Mononuclear cell (primary cell): ENCODE data around the gene CTSW. TPM values are rescaled to one million over a fixed set of nuclear protein-coding genes. Genes with fewer than 3 reads are reported as not detected.
"Not testable (repeated sequence)": the region's sequence is repeated elsewhere in the genome, so short reads cannot be mapped to it uniquely, and the experiment has no call there.

Source experiments
- H3K27me3 ChIP-seq: 2 replicates; pipeline ENCODE4 v1.6.0; 2011; ENCODE audit warnings: low read length, control low read depth; ENCODE audit not compliant: insufficient read depth
- H3K4me1 ChIP-seq: 2 replicates; pipeline ENCODE4 v1.5.1; 2011; ENCODE audit warnings: mild to moderate bottlenecking, low read length, control low read depth; ENCODE audit not compliant: insufficient read depth
- H3K4me3 ChIP-seq: 2 replicates; pipeline ENCODE4 v1.5.1; 2011; ENCODE audit warnings: mild to moderate bottlenecking, low read length, moderate library complexity
- H3K9me3 ChIP-seq: 2 replicates; pipeline ENCODE4 v1.5.1; 2011; ENCODE audit warnings: low read depth, mild to moderate bottlenecking, control low read depth, low read length
- total RNA-seq: library from RNA; depleted of rRNA; stranded (reverse); fragments of >200 nt; gene quantifications from one replicate; pipeline ENCODE4 v1.2.3, GENCODE V29; 2012

CTSW gene
- total RNA-seq, result 130 TPM

GRCh38 chr11:65879617-65880016 is at the start of gene CTSW:
Gene CTSW, plus strand, starts transcription at chr11:65879837. Its CDS starts 18 bp downstream, at chr11:65879855.
- Histone ChIP-seq H3K4me1 (peaks cover 26% of the 10 kb centered on the region), H3K9me3 (no peaks in the 10 kb centered on the region), H3K4me3 (peak within 1 kb of the TSS; percentile 18), H3K27me3 (no peaks in the 10 kb centered on the region)

- H3K4me1 ChIP-seq, result peaks cover 19% of the 10 kb centered on the region
- H3K9me3 ChIP-seq, H3K4me3 ChIP-seq, H3K27me3 ChIP-seq: not testable (repeated sequence)
Measured at GRCh38 chr11:65832231-65832630, 47.4 kb upstream of the CTSW start.

DNA sequence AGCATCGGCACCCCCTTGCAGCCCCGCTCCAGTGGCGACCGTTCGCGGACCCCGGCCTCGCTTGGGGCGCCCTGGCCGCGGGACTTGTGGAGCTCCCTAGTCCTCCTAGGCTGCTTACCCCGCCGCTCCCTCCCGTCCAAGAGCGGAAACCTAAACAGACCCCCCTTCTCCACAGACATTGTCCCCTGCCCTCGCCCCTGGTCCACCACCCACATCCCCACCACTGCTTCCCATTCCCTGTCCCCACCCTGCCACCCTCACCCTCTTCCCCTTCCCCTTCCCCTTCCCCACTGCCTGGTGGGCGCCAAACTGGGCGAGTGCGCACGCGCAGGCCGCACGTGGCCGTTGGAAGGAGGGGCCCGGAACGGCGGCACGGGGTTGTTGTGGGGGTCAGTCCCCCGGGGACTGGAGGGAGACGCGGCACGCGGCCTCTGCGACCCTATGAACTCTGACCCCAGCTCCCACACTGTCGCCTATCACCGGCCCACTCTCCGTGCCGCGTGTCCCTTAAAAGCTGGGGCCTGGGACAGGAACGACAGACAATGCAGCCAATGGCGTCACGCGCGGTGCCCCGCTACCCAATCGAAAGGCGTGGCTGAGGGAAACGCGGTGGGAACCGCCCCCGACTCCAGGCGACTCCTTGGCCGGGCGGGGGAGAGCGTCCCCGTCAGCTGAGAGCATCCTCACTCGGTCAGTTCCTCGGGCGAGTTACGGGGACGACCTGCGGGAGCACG is 46.2 kb upstream of the CTSW start, which contains the start of gene SNX32:
Gene SNX32 (plus strand): TSS at position 667 of the 734 bp plus-strand sequence. CDS start 103 bp downstream, outside the sequence.
- Histone ChIP-seq H3K4me1 (peaks cover 19% of the 10 kb centered on the region), H3K27me3 (no peaks in the 10 kb centered on the region), H3K4me3 (peak within 1 kb of the TSS; percentile 54), H3K9me3 (no peaks in the 10 kb centered on the region)

DNA sequence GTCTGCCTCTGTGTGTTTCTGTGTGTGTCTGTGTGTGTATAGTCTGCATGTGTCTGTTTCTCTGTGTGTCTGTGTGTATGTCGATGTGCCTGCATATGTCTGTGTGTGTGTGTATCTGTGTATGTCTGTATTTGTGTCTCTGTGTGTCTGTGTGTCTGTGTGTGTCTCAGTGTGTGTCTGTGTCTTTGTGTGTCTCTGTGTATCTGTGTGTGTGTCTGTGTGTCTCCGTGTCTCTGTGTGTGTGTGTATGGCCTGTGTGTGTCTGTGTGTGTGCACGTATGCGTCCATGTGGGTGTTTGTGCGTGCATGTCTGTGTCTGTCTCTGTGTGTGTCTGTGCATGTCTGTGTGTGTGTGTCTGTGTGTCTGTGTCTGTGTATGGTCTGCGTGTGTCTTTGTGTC is 45.4 kb upstream of the CTSW start:
- Histone ChIP-seq H3K27me3 (no peaks in the 10 kb centered on the region), H3K4me3 (peak overlapping the region; percentile 54)

GRCh38 chr11:65842144-65842543 is 37.5 kb upstream of the CTSW start:
- no peaks in the 10 kb centered on the region for H3K27me3 ChIP-seq
- H3K4me1 ChIP-seq, result no peaks in the 10 kb centered on the region
- H3K4me3 ChIP-seq, result no peak overlapping the region
- H3K9me3 ChIP-seq, result no peaks in the 10 kb centered on the region

More for the DNA sequence above, 45.4 kb upstream of the CTSW start:
- Histone ChIP-seq H3K9me3 (no peaks in the 10 kb centered on the region), H3K4me1 (peaks cover 19% of the 10 kb centered on the region)

DNA sequence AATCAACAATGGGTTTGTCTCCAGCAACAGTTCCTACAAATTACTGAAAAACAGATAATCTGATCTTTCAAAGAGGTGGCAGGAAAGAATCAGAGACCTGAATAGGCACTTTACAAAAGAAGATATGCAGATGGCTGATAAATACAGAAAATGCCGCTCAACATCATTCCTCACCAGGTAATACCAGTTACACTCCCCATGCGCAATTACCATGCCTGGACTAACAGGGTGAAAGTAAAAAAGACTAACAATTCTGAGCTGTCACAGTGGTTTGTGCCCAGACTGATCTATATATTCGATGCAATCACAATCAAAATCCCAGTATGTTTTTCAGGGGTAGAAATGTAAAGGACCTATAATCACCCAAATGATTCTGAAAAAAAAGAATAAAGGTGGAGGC is 35.8 kb upstream of the CTSW start:
- Histone ChIP-seq H3K27me3 (no peaks in the 10 kb centered on the region), H3K4me3 (no peak overlapping the region), H3K9me3 (no peaks in the 10 kb centered on the region), H3K4me1 (no peaks in the 10 kb centered on the region)

GRCh38 chr11:65844231-65844872 is 35.3 kb upstream of the CTSW start:
- no peaks in the 10 kb centered on the region for H3K9me3 ChIP-seq
- no peaks in the 10 kb centered on the region for H3K4me1 ChIP-seq

GRCh38 chr11:65847746-65848145 is 31.9 kb upstream of the CTSW start:
- Histone ChIP-seq H3K9me3 (no peaks in the 10 kb centered on the region), H3K27me3 (no peaks in the 10 kb centered on the region), H3K4me3 (no peak overlapping the region), H3K4me1 (no peaks in the 10 kb centered on the region)

More at GRCh38 chr11:65844231-65844872, 35.3 kb upstream of the CTSW start:
- Histone ChIP-seq H3K27me3 (no peaks in the 10 kb centered on the region), H3K4me3 (no peak overlapping the region)

DNA sequence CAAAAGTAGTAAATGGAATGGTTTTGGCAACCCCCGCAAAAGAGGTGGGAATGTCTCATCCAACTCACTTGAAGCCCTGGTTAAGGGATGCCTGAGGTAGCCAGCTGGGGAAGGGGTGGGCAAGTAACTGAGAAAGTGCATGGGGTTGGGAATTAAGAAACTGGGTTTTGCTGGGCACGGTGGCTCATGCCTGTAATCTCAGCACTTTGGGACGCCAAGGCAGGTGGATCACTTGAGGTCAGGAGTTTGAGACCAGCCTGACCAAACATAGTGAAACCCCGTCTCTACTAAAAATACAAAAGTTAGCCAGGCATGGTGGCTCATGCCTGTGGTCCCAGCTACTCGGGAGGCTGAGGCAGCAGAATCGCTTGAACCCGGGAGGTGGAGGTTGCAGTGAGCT is 30.9 kb upstream of the CTSW start:
- H3K4me3 ChIP-seq, H3K4me1 ChIP-seq, H3K9me3 ChIP-seq, H3K27me3 ChIP-seq: not testable (repeated sequence)

DNA sequence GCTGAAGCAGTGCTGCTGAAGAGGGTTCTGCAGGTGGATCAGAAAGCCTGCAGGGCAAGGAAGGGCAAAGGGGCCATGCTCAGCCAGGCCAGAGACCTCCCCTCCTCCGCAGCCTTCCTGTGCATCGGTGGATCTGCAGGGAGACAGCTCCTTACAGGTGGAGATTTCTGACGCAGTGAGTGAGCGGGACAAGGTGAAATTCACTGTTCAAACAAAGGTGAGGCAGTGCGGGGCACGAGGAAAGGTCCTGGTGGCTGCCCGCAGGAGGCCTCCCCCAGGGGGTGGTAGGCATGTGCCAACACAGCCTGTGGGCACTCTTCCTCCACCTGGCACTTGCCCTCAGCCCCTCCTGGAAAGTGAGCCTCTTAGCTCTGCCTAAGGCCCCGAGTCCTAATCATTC is 30.3 kb upstream of the CTSW start:
- Histone ChIP-seq H3K9me3 (no peaks in the 10 kb centered on the region), H3K4me1 (peaks cover 5% of the 10 kb centered on the region), H3K4me3 (no peak overlapping the region), H3K27me3 (no peaks in the 10 kb centered on the region)

GRCh38 chr11:65849771-65850216 is 29.8 kb upstream of the CTSW start:
- H3K4me1 ChIP-seq, result peaks cover 5% of the 10 kb centered on the region
- H3K27me3 ChIP-seq, result no peaks in the 10 kb centered on the region
- H3K4me3 ChIP-seq, result no peak overlapping the region
- no peaks in the 10 kb centered on the region for H3K9me3 ChIP-seq

GRCh38 chr11:65850217-65851082 is 29.2 kb upstream of the CTSW start:
- peaks cover 7% of the 10 kb centered on the region for H3K4me1 ChIP-seq
- H3K27me3 ChIP-seq, result no peaks in the 10 kb centered on the region
- no peaks in the 10 kb centered on the region for H3K9me3 ChIP-seq
- H3K4me3 ChIP-seq, result no peak overlapping the region

DNA sequence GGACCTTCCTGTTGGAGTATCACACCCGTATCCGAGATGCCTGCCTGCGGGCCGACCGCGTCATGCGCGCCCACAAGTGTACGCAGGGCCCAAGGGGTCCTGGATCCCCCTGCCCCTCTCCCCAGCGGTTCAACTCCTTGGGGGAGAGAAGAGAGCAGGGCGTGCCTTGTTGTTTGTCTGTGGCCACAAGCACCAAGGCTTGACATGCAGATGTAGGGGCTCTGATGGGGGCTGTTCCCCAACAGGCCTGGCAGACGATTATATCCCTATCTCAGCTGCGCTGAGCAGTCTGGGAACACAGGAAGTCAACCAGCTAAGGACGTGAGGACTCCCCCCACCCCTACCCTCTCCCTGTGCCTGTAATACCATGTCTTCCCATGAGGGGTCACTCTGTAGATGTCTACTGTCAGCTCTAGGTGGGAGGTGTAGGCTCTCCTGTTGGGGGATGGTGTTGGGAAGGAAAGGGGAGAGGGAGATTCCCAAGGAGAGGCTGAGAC is 28.5 kb upstream of the CTSW start:
- H3K27me3 ChIP-seq, result no peaks in the 10 kb centered on the region
- H3K4me3 ChIP-seq, result no peak overlapping the region

DNA sequence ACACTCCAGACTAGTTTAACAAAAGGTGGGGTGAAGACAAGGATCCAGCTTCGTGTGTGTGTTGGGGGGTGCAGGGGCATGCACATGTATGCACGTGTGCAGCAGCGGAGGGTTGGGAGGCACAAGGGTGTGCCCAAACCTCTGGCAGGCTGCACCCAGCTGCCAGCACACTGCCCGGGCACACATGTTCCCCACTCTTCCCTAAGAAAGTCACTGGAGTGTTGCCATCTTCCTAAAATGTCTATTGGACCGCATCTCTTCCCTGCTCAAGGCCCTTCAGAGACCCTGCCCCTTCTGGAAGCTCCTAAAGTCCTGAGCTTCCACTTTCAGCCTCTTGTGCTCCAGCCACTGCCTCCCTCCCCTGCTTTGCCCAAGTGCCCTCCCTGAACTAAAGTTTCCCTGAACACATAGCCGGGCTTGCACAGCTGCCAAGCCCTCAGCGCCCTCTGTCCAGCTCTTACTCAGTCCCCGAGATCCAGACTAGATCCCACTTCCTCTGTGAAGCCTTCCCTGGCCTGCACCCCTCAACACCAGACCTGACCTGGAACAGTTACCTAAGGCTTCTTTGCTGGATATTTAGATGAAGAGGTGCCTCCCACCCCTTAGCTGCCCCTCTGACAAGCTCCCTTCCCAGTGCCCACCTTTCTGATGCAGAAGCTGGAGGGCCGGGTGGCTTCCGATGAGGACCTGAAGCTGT is 27.7 kb upstream of the CTSW start:
- Histone ChIP-seq H3K9me3 (no peaks in the 10 kb centered on the region), H3K4me3 (no peak overlapping the region), H3K4me1 (peaks cover 20% of the 10 kb centered on the region), H3K27me3 (no peaks in the 10 kb centered on the region)

More for the DNA sequence above, 28.5 kb upstream of the CTSW start:
- Histone ChIP-seq H3K9me3 (no peaks in the 10 kb centered on the region), H3K4me1 (peaks cover 14% of the 10 kb centered on the region)
